HL-60 (cell line): ENCODE measurements around the gene RCCD1.

Source experiments
- DNase-seq, 2 experiments: peaks; one replicate each; pipeline ENCODE4 v3.0.0-alpha.2; 2010 to 2020; ENCODE audit warnings: low read depth in 1 of 2, low spot score in 1 of 2
- H3K27ac ChIP-seq: fragments of 250-450 bp; sonication (Bioruptor Pico); replicated peaks from 2 replicates; pipeline ENCODE4 v1.5.1; 2020; ENCODE audit warnings: mild to moderate bottlenecking, moderate library complexity
- H3K27me3 ChIP-seq: fragments of 250-450 bp; sonication (Bioruptor Pico); 2 replicates; pipeline ENCODE4 v1.5.1; 2021; ENCODE audit warnings: mild to moderate bottlenecking, moderate library complexity; ENCODE audit not compliant: insufficient read depth, poor library complexity, severe bottlenecking
- H3K4me3 ChIP-seq: replicated peaks from 2 replicates; pipeline ENCODE4 v1.5.1; 2011; ENCODE audit warnings: mild to moderate bottlenecking, control low read depth, low read length; ENCODE audit not compliant: insufficient read depth
- CTCF ChIP-seq: IDR thresholded peaks from one replicate; pipeline ENCODE4 v1.5.1; 2011; ENCODE audit warnings: low read length, control low read depth, inconsistent platforms; ENCODE audit not compliant: insufficient read depth
- GABPA ChIP-seq: IDR thresholded peaks from 2 replicates; pipeline ENCODE4 v1.6.1; 2012; ENCODE audit warnings: low read depth
- POLR2AphosphoS5 ChIP-seq: IDR thresholded peaks from 2 replicates; pipeline ENCODE4 v1.6.1; 2012; ENCODE audit warnings: low read depth
- REST ChIP-seq: IDR thresholded peaks from 2 replicates; pipeline ENCODE4 v1.6.1; 2012; ENCODE audit warnings: low read depth; ENCODE audit not compliant: insufficient replicate concordance
- SPI1 ChIP-seq: IDR thresholded peaks from 2 replicates; pipeline ENCODE4 v1.6.1; 2012; ENCODE audit warnings: low read depth, mild to moderate bottlenecking, borderline replicate concordance

The RCCD1 gene

GRCh38 chr15:90936823-90937222 lies 17.9 kb upstream of the RCCD1 start:
- Histone ChIP-seq H3K4me3 (no peak overlapping the region), H3K27me3 (no peaks in the 10 kb centered on the region), H3K27ac (no peak overlapping the region)
- TF ChIP-seq SPI1 = no peak
- TF ChIP-seq REST = no peak
- TF ChIP-seq CTCF = no peak
- TF ChIP-seq POLR2AphosphoS5 = no peak
- no peak for TF ChIP-seq GABPA
- no peak for DNase-seq

- TF ChIP-seq POLR2AphosphoS5 (no peak), GABPA (no peak), CTCF (no peak), SPI1 (no peak), REST (no peak)
- Histone ChIP-seq H3K27ac (no peak overlapping the region), H3K27me3 (no peaks in the 10 kb centered on the region), H3K4me3 (no peak overlapping the region)
- no peak for DNase-seq
Measured at GRCh38 chr15:90938261-90938660, 16.4 kb upstream of the RCCD1 start.

GRCh38 chr15:90939756-90940155 lies 14.9 kb upstream of the RCCD1 start:
- no peak for DNase-seq
- H3K4me3 ChIP-seq = no peak overlapping the region
- no peaks in the 10 kb centered on the region for H3K27me3 ChIP-seq
- no peak for TF ChIP-seq REST
- no peak for TF ChIP-seq POLR2AphosphoS5
- no peak for TF ChIP-seq SPI1
- no peak for TF ChIP-seq CTCF
- no peak for TF ChIP-seq GABPA
- no peak overlapping the region for H3K27ac ChIP-seq
